Medulla oblongata (tissue), 1 donor: Measurements from ENCODE around the gene NAT14.
"Not testable (repeated sequence)": the region's sequence is repeated elsewhere in the genome, so short reads cannot be mapped to it uniquely, and the experiment has no call there.

Source experiments
- DNase-seq: peaks from one replicate; pipeline ENCODE4 v3.0.0-alpha.2; 2015; ENCODE audit errors: extremely low spot score

NAT14 gene, protein sequence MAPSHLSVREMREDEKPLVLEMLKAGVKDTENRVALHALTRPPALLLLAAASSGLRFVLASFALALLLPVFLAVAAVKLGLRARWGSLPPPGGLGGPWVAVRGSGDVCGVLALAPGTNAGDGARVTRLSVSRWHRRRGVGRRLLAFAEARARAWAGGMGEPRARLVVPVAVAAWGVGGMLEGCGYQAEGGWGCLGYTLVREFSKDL

DNA sequence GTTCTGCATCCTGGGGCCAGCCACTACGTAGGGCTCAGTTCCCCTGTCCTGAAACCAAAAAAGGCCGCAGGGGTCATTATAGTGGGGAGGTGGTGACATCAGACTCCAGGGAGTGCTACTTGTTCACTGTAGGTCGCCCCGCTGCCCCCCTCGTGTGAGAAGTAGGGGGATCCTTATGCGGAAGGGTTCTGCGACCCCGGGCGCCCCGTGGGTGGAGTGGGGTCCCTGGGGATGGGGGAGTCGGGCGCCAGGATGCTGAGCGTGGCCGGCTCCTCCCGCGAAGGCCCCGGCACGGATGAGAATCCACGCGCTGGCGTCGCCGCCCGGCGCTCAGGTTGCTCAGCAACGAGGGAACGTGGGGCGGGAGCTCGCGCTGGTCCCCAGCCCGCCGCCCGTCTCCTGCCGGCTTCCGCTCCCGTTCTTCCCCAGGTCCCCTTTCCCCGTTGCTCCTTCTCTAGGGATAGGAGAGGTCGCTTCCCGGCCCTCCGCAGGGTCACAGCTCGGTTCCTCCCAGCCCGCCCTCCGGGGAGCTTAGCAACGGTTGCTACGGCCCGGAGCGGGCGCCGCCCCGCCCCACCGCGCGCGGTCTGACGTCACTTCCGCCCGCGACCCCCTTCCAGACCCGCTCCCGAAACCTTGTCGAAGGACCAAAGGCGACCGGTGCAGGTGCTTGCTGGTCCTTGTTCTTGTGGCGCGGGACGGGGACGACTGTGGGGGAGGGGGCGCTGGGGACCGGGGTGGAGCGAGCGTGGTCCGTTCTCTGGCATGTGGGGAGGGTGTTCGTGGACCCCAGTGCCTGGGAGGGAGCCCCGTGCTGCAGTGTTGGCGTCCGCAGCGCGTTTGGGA, at the start of gene NAT14:
Gene NAT14, plus strand, starts transcription at position 596 of the 846 bp plus-strand sequence. CDS start 521 bp downstream, outside the sequence.
- DNase-seq, result peak; percentile 45

DNA sequence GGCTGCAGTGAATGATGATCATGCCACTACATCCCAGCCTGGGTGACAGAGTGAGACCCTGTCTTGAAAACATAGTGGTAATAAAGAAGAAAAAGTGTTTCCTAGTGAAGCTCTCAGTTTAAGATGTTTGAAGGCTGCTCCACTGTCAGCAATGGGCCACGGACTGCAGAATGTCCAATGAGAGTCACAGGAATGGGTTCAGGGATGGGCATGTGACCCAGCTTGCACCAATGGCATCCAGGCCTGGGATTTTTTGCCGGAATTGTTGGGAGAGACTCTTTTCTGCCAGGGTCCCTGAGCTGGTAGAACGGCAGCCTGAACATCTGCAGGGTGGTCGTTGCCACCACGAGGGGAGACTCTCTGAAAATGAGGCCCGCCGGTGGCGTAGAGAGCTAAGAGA, 48.1 kb upstream of the NAT14 start:
- DNase-seq, result no peak

DNA sequence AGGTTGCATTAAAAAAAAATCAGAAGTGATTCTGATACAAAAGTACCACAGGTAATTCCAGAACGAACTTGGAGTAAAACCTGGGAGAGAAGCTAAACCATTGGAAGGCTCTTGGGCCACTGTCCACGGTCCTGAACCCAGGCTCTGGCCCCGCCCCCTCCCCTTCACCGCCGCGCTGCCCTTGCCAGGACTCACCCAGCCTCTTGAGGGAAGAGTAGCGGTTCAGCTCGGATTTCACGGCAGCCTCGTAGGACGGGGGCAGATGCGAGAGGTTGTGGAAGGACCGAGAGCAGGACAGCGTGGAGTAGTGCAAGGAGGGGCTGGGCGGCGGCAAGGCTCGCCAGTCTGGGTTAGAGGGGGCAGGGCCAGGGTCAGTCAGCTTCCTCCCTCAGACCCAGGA, 47.6 kb upstream of the NAT14 start:
- DNase-seq, result peak; percentile 17

DNA sequence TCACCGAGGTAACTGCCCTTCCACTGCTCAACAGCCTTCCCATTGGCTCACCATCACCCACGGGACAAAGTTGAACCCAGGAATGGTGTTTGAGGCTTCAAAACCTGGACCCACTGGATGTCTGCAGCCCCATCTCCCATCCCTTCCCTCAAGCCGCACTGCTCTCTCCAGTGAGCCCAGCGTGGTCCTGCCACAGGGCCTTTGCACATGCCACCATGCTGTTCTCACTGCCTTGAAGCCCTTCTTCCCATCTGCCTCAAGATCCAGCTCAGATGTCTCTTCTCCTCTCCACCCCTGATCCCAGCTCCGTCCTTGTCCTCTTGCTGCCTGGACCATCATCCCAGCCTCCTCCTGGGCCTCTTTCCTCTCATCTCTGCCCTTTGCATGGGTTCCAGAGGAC, 45.9 kb upstream of the NAT14 start:
- DNase-seq, result no peak

DNA sequence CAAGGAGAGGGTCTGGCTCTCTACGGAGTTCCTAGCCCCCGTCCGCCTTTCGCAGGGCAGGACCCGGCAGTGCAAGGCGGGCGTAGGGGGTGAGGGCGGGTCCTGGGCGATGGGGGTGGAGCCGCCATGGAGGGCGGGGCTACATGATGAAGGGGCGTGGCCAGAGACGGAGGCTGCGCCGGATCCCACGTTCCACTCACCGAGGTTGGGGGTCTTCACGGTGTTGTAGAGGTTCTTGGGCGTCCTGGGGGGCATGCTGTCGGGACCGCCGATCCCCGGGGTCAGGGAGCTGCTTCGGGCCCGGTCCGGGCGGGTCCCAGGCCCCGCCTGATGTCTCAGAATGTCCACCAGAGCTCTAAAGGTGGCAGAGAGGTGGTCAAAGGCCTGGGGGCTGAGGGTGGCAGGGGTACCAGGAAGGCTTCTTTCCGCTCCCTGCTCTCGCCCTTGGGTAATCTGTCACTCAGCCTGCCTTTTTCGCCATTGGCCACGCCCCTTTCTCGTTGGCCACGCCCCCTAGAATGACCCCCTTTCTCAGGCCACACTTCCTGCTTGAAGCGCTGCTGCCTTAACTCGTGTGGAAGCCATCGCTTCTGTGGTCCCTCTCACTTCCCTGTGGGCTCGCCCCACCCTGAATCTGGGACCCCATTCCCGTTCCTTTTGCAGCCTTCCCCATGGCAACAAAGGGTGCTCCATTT, 44.4 kb upstream of the NAT14 start:
- no peak for DNase-seq

DNA sequence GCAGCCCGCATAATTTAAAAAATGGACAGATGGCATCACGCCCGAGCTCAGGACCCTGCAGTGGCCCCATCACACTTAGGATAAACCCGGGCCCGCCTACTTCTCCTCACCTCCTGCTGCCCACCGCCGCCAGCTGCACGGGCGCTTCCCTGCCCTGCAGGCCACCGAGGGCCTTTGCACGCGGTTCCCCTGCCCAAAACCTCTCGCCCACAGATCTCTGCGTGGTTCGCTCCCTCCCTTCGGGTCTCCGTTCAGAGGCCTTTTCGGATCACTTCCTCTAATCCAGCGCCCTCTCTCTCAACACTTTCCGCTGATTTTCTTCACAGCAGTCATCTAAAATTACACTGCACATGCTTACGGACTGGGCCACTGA, 43.7 kb upstream of the NAT14 start:
- DNase-seq, result no peak

DNA sequence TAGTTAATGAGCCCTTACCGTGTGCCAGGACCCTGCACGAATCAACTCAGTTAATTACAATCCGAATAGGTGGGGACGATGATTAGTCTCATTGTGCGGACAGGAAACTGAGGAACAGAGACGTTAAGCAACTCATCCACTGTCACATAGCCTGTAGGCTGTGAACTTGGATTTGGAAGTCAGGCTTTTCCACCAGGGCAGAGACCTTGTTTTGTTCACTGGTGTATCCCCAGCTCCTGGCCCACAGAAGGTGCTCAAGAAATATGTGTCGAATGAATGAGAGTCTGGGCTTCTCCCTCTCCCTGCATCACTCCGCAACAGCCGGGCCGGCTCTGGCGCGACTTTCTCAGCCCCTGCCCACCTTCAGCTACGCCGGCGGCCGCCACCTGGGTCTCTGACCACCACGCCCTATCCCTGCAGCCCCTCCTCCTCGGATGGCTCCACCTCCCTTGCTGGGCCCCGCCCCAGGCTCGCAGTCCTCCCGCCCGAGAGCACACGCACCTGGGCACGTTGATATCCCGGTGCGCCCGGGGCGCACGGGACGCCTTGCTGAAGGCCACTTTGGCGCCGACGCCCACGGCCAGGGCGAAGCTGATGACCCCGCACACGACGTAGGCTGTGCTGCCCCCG, 43.2 kb upstream of the NAT14 start:
- DNase-seq, result no peak

DNA sequence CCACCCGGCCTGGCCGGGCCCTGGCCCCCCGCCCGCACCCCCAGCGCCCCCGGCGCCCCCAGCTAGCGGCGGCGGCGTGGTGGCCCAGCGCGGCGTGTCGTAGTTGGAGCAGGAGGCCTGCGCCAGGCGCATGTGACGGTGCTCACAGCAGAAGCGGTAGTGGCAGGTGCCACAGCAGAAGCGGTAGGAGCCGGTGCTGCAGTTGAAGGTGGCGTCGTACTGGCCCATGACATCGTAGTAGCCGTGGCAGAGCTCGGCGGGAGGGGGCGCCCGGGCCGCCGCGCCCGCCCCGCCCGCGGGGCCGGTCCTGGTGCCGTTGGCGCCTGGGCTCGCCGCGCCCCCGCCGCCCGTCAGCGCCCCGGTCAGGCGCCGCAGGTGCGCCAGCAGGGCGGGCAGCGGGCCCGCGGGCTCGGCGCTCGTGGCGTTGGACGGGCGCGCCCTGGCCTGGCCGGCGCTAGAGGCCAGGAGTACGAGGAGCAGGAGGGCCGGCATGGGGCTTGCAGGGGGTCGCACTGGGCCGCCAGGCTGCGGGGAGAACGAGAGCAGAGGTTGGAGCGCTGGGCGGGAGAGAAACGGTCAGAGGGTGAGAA, 42.5 kb upstream of the NAT14 start:
- no peak for DNase-seq

DNA sequence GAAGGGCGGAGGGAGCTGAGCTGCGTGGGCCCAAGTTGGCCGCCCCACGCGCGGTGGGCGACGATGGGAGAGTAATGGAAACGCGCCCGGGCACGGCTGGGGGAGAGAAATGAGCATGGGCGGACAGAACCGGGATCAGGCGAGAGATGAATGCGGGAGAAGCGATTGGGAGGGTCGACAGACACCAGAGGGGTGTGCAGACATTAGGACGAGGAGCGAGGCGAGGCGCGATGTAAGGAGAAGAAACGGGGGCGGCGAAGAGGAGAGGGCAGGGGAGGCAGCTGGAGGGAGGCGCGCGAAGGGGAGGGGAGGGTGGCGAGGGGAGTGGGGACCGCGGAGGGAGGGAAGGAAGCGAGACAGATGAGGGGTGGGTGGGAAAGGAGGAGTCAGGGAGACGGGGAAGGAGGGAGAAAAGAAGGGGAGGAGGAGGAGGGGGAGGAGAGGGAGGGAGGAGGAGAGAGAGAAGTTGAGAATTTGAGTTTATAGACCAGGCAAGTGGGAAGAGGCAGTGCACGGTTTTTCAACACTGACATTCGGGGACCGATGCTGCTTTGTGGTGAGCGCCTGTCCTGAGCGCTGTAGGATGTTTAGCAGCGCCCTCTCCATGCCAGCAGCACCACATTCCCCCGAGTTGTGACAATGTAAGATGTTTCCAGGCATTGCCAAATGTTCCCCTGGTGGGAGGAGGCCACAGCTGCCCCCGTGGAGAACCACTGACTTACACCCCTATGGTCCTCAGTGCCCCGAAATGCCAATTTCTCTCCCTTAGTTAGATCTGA, 41.8 kb upstream of the NAT14 start, which contains the start of gene SHISA7:
Gene SHISA7, minus strand, starts transcription at position 256 of the 779 bp plus-strand sequence. CDS start 437 bp downstream, outside the sequence.
- peak; percentile 60 for DNase-seq

DNA sequence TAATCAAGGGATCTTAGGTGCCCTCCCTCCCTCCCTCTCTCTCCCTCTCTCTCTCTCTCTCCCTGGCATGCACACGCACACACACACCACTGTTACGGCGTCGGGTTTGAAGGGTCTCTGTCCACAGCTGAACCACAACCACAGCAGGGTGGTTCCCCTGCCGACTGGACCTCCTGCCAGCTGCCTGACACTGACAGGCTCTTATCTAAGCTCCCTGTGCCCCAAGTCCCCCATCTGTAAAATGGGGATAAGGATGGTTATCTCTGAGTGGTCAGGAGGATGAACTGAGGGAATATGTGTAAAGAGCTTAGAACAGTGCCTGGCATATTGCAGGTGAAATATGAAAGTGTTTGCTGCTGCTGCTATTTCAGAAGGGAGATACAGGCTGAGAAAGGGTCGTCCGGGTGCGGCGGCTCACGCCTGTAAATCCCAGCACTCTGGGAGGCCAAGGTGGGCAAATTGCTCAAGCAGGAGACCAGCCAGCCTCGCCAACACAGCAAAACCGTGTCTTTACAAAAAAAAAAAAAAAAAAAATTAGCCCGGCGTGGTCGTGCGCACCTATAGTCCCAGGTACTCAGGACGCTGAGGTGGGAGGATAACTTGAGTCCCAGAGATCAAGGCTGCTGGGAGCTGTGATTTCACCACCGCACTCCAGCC, 41.0 kb upstream of the NAT14 start:
- DNase-seq, result no peak

DNA sequence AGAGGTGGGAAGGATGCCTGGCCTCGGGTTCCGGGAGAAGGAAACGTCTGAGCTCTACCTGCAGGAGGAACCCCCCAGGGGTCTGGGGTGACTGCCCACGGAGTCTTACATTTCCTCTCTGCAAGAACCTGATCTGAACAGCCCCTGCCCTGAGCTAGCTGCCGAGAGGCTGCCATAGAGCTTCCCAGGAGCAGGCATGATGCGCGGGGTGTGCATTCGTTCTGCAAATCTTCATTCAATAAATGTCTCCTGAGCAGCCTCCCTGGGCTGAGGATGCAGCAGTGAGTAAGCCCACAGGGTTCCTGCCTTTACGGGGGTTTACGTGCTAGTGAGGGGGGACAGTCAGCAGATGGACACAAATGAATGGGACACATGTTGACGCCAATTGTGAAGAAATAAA, 40.3 kb upstream of the NAT14 start:
- no peak for DNase-seq

DNA sequence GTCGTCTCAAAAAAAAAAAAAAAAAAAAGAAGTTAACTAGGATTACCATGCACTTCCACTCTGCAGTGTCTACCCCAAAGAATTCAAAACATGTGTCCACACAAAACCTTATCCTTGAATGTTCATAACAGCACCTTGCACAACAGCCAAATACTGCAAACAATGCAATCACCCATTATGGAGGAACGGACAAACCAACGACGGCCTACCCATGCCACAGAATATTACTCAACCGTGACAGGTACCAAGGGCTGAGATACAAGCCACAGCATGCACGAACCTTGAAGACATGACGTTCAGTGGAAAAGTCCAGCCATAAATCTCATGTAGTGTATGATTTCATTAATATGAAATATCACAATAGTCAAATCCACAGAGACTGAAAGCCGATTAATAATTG, 38.9 kb upstream of the NAT14 start:
- peak; percentile 2 for DNase-seq

DNA sequence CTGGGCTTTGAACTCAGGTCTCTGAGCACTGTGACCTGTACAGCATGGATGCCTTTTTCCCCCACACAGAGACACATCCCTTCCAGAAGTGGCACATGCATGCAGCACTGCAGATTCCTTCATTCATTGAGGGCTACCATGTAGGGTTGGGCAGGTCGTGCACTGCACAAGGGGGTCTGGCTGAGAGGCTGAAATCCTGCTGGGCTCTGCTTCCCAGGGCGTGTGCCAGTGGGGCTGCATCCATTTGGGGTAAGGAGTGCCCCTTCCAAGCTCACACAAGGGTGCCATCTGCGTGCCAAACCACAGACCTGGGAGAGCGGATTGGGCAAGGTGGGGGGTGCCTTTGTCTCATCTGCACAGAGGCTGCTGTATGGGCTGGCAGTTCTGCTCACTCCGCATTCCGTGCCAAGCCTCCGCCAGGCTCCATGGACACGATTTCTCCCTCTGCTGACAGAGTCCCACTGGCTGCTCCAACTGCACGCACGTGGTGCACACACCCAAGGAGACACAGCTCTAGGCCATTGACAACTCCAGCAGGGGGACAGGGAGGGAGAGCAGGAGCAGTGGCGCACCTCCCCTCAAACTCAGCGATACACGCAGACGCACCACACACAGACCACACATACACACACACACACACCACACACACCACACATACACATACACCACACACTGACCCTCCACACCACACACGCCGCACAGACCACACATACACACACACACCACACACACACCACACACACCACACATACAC, 37.4 kb upstream of the NAT14 start:
- DNase-seq, result peak; percentile 82

DNA sequence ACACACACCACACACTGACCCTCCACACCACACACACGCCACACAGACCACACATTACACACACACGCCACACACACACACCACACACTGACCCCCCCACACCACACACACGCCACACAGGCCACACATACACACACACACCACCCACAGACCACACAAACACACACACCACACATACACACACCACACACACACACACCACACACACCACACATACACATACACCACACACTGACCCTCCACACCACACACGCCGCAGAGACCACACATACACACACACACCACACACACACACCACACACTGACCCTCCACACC, 36.9 kb upstream of the NAT14 start:
- DNase-seq, result not testable (repeated sequence)

DNA sequence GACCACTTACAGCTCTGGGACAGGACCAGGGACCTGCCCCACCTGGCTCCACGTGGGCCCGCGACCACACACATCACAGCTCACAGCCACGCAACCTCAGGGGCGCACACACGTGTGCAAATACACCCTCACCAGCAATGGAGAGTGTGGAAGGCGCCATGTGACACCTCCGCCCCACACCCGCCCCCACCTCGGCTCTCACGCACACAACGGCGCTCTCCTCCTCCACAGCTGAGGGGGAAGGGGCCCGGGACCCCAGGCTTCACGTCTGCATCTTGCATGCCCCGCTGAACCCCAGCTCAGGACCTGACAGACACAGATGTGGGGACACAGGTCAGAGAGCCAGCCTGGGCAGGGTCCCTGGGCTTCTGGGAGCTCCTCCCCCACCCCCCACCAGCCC, 35.5 kb upstream of the NAT14 start:
- DNase-seq, result no peak

DNA sequence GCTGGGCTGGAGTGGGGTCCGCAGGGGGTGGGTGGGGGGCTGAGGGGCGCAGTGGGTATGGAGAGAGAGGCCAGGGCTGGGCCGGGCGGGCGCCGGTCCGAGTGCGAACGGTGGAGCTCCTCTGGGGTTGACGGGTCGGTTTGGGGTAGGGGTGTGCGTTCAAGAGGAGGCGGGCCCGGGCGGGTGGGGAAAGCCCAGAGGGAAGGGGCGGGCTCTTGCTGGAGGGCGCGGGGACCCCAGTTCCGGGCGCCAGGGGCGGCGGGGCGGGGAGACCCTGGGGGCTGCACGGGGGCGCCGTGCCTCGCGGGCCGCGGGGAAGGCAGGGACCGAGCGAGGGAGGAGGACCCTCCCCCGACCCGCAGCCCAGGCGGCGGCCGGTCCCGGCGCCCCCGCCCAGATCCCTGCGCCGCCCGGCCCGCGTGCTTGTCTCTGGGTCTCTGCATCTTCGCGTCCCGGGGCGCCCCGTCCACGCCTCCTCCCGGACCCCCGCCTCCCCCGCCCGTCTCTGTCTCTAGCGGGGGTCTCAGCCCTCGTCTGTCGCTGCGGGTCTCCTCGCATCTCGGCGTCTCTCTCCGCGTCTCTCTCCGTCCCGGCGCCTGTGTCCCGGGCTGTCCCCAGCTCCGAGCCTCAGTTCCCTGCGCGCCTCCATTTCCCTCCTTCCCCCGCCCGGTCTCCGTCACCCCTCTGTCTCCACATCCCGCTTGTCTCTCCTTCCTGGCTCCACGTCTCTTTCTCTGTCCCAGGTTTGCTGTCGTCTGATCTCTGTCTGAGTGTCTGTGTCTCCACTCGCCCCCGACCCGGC, 33.6 kb upstream of the NAT14 start:
- DNase-seq, result no peak

DNA sequence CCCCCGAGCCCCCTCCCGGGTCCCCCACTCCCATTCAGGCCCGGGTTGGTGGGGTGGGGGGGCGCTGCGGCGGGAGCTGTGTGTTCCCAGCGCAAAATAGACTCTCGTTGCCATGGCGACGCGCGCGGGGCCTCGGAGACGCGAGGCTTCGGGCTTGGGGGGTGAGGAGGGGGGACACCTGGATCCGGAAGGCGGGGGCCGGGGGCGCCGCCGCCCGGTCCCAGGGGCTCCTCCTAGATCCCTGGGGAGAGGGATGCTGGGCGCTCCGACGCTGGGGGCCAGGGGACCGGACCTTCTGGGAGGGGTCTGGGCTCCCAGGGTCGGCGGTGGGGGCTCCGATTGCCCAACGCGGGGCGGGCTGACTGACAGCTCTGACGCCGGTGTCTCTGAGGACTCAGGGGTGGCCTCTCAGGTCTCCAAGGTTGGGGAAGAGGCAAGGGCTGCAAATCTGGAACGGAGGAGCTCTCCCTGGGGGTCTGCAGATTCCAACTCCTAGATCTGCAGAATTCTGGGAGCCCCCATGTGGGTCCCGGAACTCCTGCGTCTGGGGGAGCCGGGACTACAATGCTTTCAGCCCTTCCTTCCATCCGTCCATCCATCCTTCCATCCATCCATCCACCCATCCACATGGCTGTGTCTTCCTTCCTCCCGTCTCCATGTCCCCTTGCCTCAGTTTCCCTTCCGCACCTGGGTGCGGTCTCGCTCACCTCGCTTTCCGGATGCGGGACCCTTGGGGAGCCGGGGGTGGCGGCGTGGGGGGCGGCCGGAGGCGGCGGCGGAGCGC, 32.8 kb upstream of the NAT14 start:
- peak; percentile 54 for DNase-seq

DNA sequence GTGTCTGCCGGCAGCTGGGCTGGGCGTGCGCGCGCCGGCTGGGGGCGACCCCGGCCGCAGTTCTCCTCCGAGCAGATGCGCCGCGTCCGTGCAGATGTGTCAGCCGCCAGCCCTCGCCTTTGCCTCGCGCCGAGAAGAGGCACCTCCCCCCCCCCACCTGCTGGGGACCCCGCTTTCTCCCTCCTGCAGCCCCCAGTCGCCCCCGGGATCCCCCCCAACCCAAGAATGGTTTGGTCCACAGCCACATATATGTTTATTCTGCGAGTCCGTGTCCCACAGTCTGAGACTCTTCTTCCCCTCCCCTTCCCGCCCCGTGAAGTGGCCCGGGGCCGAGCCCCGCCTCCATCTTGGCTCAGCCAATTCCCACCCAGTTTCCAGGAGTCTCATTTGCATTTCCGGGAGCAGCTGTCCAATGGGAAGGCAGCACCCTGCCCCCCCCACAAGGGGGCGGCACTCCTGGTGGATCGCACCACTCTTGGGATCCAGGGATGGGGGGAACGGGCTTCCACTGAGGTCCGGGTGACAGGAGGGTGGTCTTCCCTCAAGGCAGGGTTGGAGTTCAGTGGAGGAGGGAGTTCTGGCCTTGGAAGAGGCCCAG, 32.1 kb upstream of the NAT14 start:
- DNase-seq, result peak; percentile 96
